Peyer's patch (tissue), 4 donors: ENCODE results near the gene SUGCT.

Source experiments
- CTCF ChIP-seq, 6 experiments: fragments of 450-650 bp in 4 of 6; fragments of 200-600 bp in 2 of 6; sonication (generic) in 1 of 6; IDR thresholded peaks; one replicate each; pipeline ENCODE4 v1.5.1; 2017 to 2019; ENCODE audit warnings: antibody characterized with exemption in 6 of 6, mild to moderate bottlenecking in 3 of 6, moderate library complexity in 1 of 6
- POLR2A ChIP-seq, 2 donors: fragments of 450-650 bp; IDR thresholded peaks; one replicate each; pipeline ENCODE4 v1.5.1; 2017; ENCODE audit warnings: antibody characterized with exemption in 2 of 2, mild to moderate bottlenecking in 2 of 2, moderate library complexity in 2 of 2

GRCh38 chr7:40093631-40094350, 41.0 kb upstream of the SUGCT start:
- TF ChIP-seq CTCF (IDR thresholded peaks at IDR 0.05) = no peak
- no peak for TF ChIP-seq POLR2A (IDR thresholded peaks at IDR 0.05)
